Activated CD4-positive, alpha-beta memory T cell treated with anti-CD3 and anti-CD28 coated beads for 36 hours (primary cell): ENCODE measurements around the gene PET100. TPM values are rescaled to one million over a fixed set of nuclear protein-coding genes. Genes with fewer than 3 reads are reported as not detected.

Experiments
- CTCF ChIA-PET: fragments of 350-600 bp; sonication (Branson Sonifier 250); formaldehyde crosslinking; loops from one replicate; lab custom pipeline; 2021; ENCODE audit warnings: antibody characterized with exemption, inconsistent platforms; lab: Charles Lee
- POLR2A ChIA-PET: fragments of 350-600 bp; sonication (Branson Sonifier 250); formaldehyde crosslinking; loops from one replicate; lab custom pipeline; 2021; ENCODE audit warnings: antibody characterized with exemption; lab: Charles Lee
- DNase-seq: peaks from one replicate; pipeline ENCODE4 v3.0.0-alpha.2; 2020
- H3K27ac Mint-ChIP-seq: one replicate; pipeline ENCODE4 v1.8.0; 2021; ENCODE audit warnings: mixed read lengths
- H3K27me3 Mint-ChIP-seq: one replicate; pipeline ENCODE4 v1.8.0; 2021; ENCODE audit warnings: mixed read lengths
- H3K36me3 Mint-ChIP-seq: one replicate; pipeline ENCODE4 v1.8.0; 2021; ENCODE audit warnings: mixed read lengths
- H3K4me1 Mint-ChIP-seq: one replicate; pipeline ENCODE4 v1.8.0; 2021; ENCODE audit warnings: low read depth, mixed read lengths
- H3K4me3 Mint-ChIP-seq: one replicate; pipeline ENCODE4 v1.8.0; 2021; ENCODE audit warnings: mild to moderate bottlenecking, mixed read lengths
- H3K9me3 Mint-ChIP-seq: one replicate; pipeline ENCODE4 v1.8.0; 2021; ENCODE audit warnings: mixed read lengths
- intact Hi-C: fragments of 100-400 bp; cut with micrococcal nuclease; formaldehyde crosslinking; loops from one replicate; pipeline ENCODE4 v1.15.1; 2023
- total RNA-seq, 2 experiments: library from RNA; stranded (reverse); gene quantifications; one replicate each; pipeline ENCODE4 v1.2.3, GENCODE V29; 2021

The PET100 gene
- total RNA-seq, 2 experiments from 2014 or later, result 106 to 114 TPM

GRCh38 chr19:7625763-7626372, 3.7 kb upstream of the PET100 start:
- Mint-ChIP-seq H3K27ac (no peak overlapping the region), H3K4me1 (peaks cover 32% of the 10 kb centered on the region), H3K9me3 (no peaks in the 10 kb centered on the region), H3K4me3 (no peak overlapping the region), H3K27me3 (no peaks in the 10 kb centered on the region), H3K36me3 (peaks cover 29% of the 10 kb centered on the region)
- CTCF ChIA-PET, result no interaction called here
- POLR2A ChIA-PET, result no interaction called here
- no peak for DNase-seq
- intact Hi-C loops, result no loop called here

- peak overlapping the region; percentile 1 for H3K4me3 Mint-ChIP-seq
- ChIA-PET POLR2A (no interaction called here), CTCF (interaction anchor here (1.5 kb wide), 1 partner anchor 59 kb away, joined by 3 read pairs; no protein-coding TSS in a partner anchor)
- H3K27ac Mint-ChIP-seq, result no peak overlapping the region
- intact Hi-C loops, result no loop called here
- H3K9me3 Mint-ChIP-seq, result no peaks in the 10 kb centered on the region
- DNase-seq, result no peak
- H3K36me3 Mint-ChIP-seq, result peaks cover 22% of the 10 kb centered on the region
- no peaks in the 10 kb centered on the region for H3K27me3 Mint-ChIP-seq
- peaks cover 33% of the 10 kb centered on the region for H3K4me1 Mint-ChIP-seq
Observed at GRCh38 chr19:7627166-7627565, 2.4 kb upstream of the PET100 start.

- Mint-ChIP-seq H3K36me3 (peaks cover 14% of the 10 kb centered on the region), H3K27ac (peak overlapping the region; percentile 93), H3K4me3 (peak overlapping the region; percentile 96), H3K4me1 (peaks cover 33% of the 10 kb centered on the region), H3K27me3 (no peaks in the 10 kb centered on the region), H3K9me3 (no peaks in the 10 kb centered on the region)
- intact Hi-C loops, result loop anchor here (1.0 kb wide), 1 partner anchor 9 kb away; the partner anchor contains the start of gene STXBP2
- CTCF ChIA-PET, result interaction anchor here (0.6 to 2.7 kb wide), 3 partner anchors 52 to 820 kb away, joined by 3 to 17 read pairs (median 14); partner anchors contain the start of gene TRAPPC5
- POLR2A ChIA-PET, result interaction anchor here (1.0 to 1.4 kb wide), 5 partner anchors 9 to 315 kb away, joined by 3 to 10 read pairs (median 4); partner anchors contain the start of genes TIMM44 and TRAPPC5
- DNase-seq, result no peak
Observed at GRCh38 chr19:7628589-7629311, 843 bp upstream of the PET100 start.

GRCh38 chr19:7631577-7631976, 2.0 kb downstream of the PET100 start:
- CTCF ChIA-PET, result no interaction called here
- intact Hi-C loops, result no loop called here

GRCh38 chr19:7632340-7633203, 3.0 kb downstream of the PET100 start:
- Mint-ChIP-seq H3K9me3 (no peaks in the 10 kb centered on the region), H3K27ac (no peak overlapping the region), H3K27me3 (no peaks in the 10 kb centered on the region), H3K36me3 (peaks cover 9% of the 10 kb centered on the region), H3K4me3 (no peak overlapping the region), H3K4me1 (peaks cover 37% of the 10 kb centered on the region)
- intact Hi-C loops, result no loop called here
- no peak for DNase-seq
- ChIA-PET CTCF (no interaction called here), POLR2A (no interaction called here)

More at GRCh38 chr19:7631577-7631976, 2.0 kb downstream of the PET100 start:
- H3K4me3 Mint-ChIP-seq, result no peak overlapping the region
- POLR2A ChIA-PET, result no interaction called here
- H3K36me3 Mint-ChIP-seq, result peaks cover 12% of the 10 kb centered on the region
- H3K9me3 Mint-ChIP-seq, result no peaks in the 10 kb centered on the region
- H3K4me1 Mint-ChIP-seq, result peaks cover 37% of the 10 kb centered on the region
- DNase-seq, result no peak
- no peak overlapping the region for H3K27ac Mint-ChIP-seq
- no peaks in the 10 kb centered on the region for H3K27me3 Mint-ChIP-seq

- H3K27ac Mint-ChIP-seq, result no peak within 1 kb of the TSS
- intact Hi-C loops, result no loop called here
- no peak for DNase-seq
- peaks cover 33% of the 10 kb centered on the region for H3K4me1 Mint-ChIP-seq
- ChIA-PET CTCF (interaction anchor here (1.0 kb wide), 1 partner anchor 65 kb away, joined by 3 read pairs; no protein-coding TSS in a partner anchor), POLR2A (no interaction called here)
- peaks cover 9% of the 10 kb centered on the region for H3K36me3 Mint-ChIP-seq
- no peaks in the 10 kb centered on the region for H3K9me3 Mint-ChIP-seq
- H3K4me3 Mint-ChIP-seq, result no peak within 1 kb of the TSS
- H3K27me3 Mint-ChIP-seq, result no peaks in the 10 kb centered on the region
Observed at GRCh38 chr19:7633698-7634097, 4.1 kb downstream of the PET100 start, which contains the start of gene PCP2. PCP2 (minus strand) TSS chr19:7633719; CDS start chr19:7633457, 262 bp downstream.

- no peak overlapping the region for H3K27ac Mint-ChIP-seq
- intact Hi-C loops, result loop anchor here (5.0 kb wide), 2 partner anchors 47 to 287 kb away; partner anchors contain the start of genes SNAPC2 and TRAPPC5
Observed at GRCh38 chr19:7635670-7636069, 6.1 kb downstream of the PET100 start.

GRCh38 chr19:7636317-7636690, 6.7 kb downstream of the PET100 start:
- Mint-ChIP-seq H3K4me3 (peak overlapping the region; percentile 79), H3K4me1 (peaks cover 29% of the 10 kb centered on the region), H3K9me3 (peaks cover 4% of the 10 kb centered on the region), H3K27ac (no peak overlapping the region), H3K36me3 (peaks cover 7% of the 10 kb centered on the region), H3K27me3 (no peaks in the 10 kb centered on the region)
- POLR2A ChIA-PET, result no interaction called here
- intact Hi-C loops, result loop anchor here (5.0 kb wide), 2 partner anchors 46 to 286 kb away; partner anchors contain the start of genes SNAPC2 and TRAPPC5
- CTCF ChIA-PET, result interaction anchor here (1.7 kb wide), 1 partner anchor 68 kb away, joined by 5 read pairs; no protein-coding TSS in a partner anchor
- no peak for DNase-seq

More at GRCh38 chr19:7635670-7636069, 6.1 kb downstream of the PET100 start:
- POLR2A ChIA-PET, result no interaction called here
- Mint-ChIP-seq H3K27me3 (no peaks in the 10 kb centered on the region), H3K36me3 (peaks cover 7% of the 10 kb centered on the region), H3K9me3 (peaks cover 4% of the 10 kb centered on the region), H3K4me1 (peaks cover 31% of the 10 kb centered on the region), H3K4me3 (no peak overlapping the region)
- CTCF ChIA-PET, result interaction anchor here (1.7 kb wide), 2 partner anchors 45 to 67 kb away, joined by 5 read pairs; partner anchors contain the start of gene TRAPPC5
- DNase-seq, result no peak

GRCh38 chr19:7636691-7637373, 7.2 kb downstream of the PET100 start, which contains the start of gene STXBP2:
STXBP2 (plus strand) TSS chr19:7637110; CDS start chr19:7637150, 40 bp downstream.
- peaks cover 29% of the 10 kb centered on the region for H3K4me1 Mint-ChIP-seq
- H3K27ac Mint-ChIP-seq, result peak within 1 kb of the TSS; percentile 79
- intact Hi-C loops, result loop anchor here (1.0 to 5.0 kb wide), 3 partner anchors 8 to 285 kb away; partner anchors contain the start of genes PET100, SNAPC2, TRAPPC5 and XAB2
- peaks cover 4% of the 10 kb centered on the region for H3K9me3 Mint-ChIP-seq
- ChIA-PET CTCF (interaction anchor here (1.0 to 2.0 kb wide), 5 partner anchors 15 to 68 kb away, joined by 3 to 9 read pairs (median 5); partner anchors contain the start of gene TRAPPC5), POLR2A (interaction anchor here (0.6 kb wide), 1 partner anchor 13 kb away, joined by 3 read pairs; no protein-coding TSS in a partner anchor)
- peak within 1 kb of the TSS; percentile 79 for H3K4me3 Mint-ChIP-seq
- H3K36me3 Mint-ChIP-seq, result peaks cover 7% of the 10 kb centered on the region
- peak; percentile 95 for DNase-seq
- no peaks in the 10 kb centered on the region for H3K27me3 Mint-ChIP-seq

- ChIA-PET POLR2A (interaction anchor here (0.6 to 1.1 kb wide), 2 partner anchors 8 to 12 kb away, joined by 3 to 6 read pairs; partner anchors contain the start of genes PET100 and XAB2), CTCF (interaction anchor here (0.6 to 2.0 kb wide), 6 partner anchors 14 to 773 kb away, joined by 3 to 9 read pairs (median 3); partner anchors contain the start of gene TRAPPC5)
- H3K9me3 Mint-ChIP-seq, result peaks cover 4% of the 10 kb centered on the region
- DNase-seq, result peak; percentile 38
- H3K27me3 Mint-ChIP-seq, result no peaks in the 10 kb centered on the region
- H3K27ac Mint-ChIP-seq, result peak overlapping the region; percentile 79
- intact Hi-C loops, result loop anchor here (1.0 to 5.0 kb wide), 3 partner anchors 8 to 285 kb away; partner anchors contain the start of genes PET100, SNAPC2, TRAPPC5 and XAB2
- peak overlapping the region; percentile 79 for H3K4me3 Mint-ChIP-seq
- peaks cover 29% of the 10 kb centered on the region for H3K4me1 Mint-ChIP-seq
- peaks cover 7% of the 10 kb centered on the region for H3K36me3 Mint-ChIP-seq
Observed at GRCh38 chr19:7637374-7638256, 8.0 kb downstream of the PET100 start.
